ENCODE data around the gene WNT7B.

Gene WNT7B

GRCh38 chr22:45977003-45977411 is at the start of gene WNT7B:
Gene WNT7B (minus strand): TSS chr22:45977162. CDS start chr22:45976754, 408 bp downstream.
- H3K9ac ChIP-seq (ENCODE audit: low read length), result no peak within 1 kb of the TSS
- H3K27me3 ChIP-seq (replicated peaks; ENCODE audit: insufficient read depth, low read length), result peaks cover 53% of the 10 kb centered on the region
- no peak within 1 kb of the TSS for H3K27ac ChIP-seq (ENCODE audit: low read length)
- H3K79me2 ChIP-seq (ENCODE audit: low read length), result no peaks in the 10 kb centered on the region
- no peaks in the 10 kb centered on the region for H4K20me1 ChIP-seq (ENCODE audit: insufficient read depth, low read length)
- H2AFZ ChIP-seq (ENCODE audit: low read length), result no peak within 1 kb of the TSS
- H3F3A ChIP-seq (ENCODE audit: insufficient read depth, low read length), result no peaks in the 10 kb centered on the region
- H3K4me2 ChIP-seq (ENCODE audit: low read depth, low read length), result no peak within 1 kb of the TSS
- H3K36me3 ChIP-seq (replicated peaks; ENCODE audit: insufficient read depth, low read length), result no peaks in the 10 kb centered on the region
- peak; percentile 37 for DNase-seq
- TF ChIP-seq EZH2phosphoT487 (IDR thresholded peaks at IDR 0.05; ENCODE audit: low read length) (no peak), EZH2 (optimal IDR thresholded peaks at IDR 0.05; ENCODE audit: low read depth, low read length) (no peak), CTCF (IDR thresholded peaks at IDR 0.05; ENCODE audit: low read length) (no peak)
- H3K9me2 ChIP-seq (replicated peaks; ENCODE audit: insufficient read depth, low read length), result no peaks in the 10 kb centered on the region
- no peak within 1 kb of the TSS for H3K4me3 ChIP-seq (ENCODE audit: low read length)
- no peaks in the 10 kb centered on the region for H3K9me3 ChIP-seq (replicated peaks; ENCODE audit: insufficient read depth, low read length)
- 0 out of 2 replicates have a peak, but pooled peaks cover 4% of the 10 kb centered on the region for H3K4me1 ChIP-seq (ENCODE audit: low read length)

GRCh38 chr22:46025973-46026898 is 49.3 kb upstream of the WNT7B start:
- no peaks in the 10 kb centered on the region for H3K4me1 ChIP-seq (ENCODE audit: low read length)
- no peak overlapping the region for H2AFZ ChIP-seq (ENCODE audit: low read length)
- H3K9me3 ChIP-seq (replicated peaks; ENCODE audit: insufficient read depth, low read length), result no peaks in the 10 kb centered on the region
- TF ChIP-seq EZH2phosphoT487 (IDR thresholded peaks at IDR 0.05; ENCODE audit: low read length) (no peak), EZH2 (optimal IDR thresholded peaks at IDR 0.05; ENCODE audit: low read depth, low read length) (no peak), CTCF (IDR thresholded peaks at IDR 0.05; ENCODE audit: low read length) (no peak)
- no peaks in the 10 kb centered on the region for H3K9me2 ChIP-seq (replicated peaks; ENCODE audit: insufficient read depth, low read length)
- peak overlapping the region; percentile 74; the same call in 1 of the 2 replicates for H3K4me2 ChIP-seq (ENCODE audit: low read depth, low read length)
- no peaks in the 10 kb centered on the region for H3K36me3 ChIP-seq (replicated peaks; ENCODE audit: insufficient read depth, low read length)
- no peak overlapping the region for H3K27ac ChIP-seq (ENCODE audit: low read length)
- no peak for DNase-seq
- H3F3A ChIP-seq (ENCODE audit: insufficient read depth, low read length), result no peaks in the 10 kb centered on the region
- H4K20me1 ChIP-seq (ENCODE audit: insufficient read depth, low read length), result no peaks in the 10 kb centered on the region
- H3K4me3 ChIP-seq (ENCODE audit: low read length), result no peak overlapping the region
- H3K79me2 ChIP-seq (ENCODE audit: low read length), result no peaks in the 10 kb centered on the region
- H3K9ac ChIP-seq (ENCODE audit: low read length), result no peak overlapping the region
- H3K27me3 ChIP-seq (replicated peaks; ENCODE audit: insufficient read depth, low read length), result peaks cover 20% of the 10 kb centered on the region

- Histone ChIP-seq H3K4me3 (ENCODE audit: low read length) (no peak overlapping the region), H3K4me2 (ENCODE audit: low read depth, low read length) (no peak overlapping the region), H3K9ac (ENCODE audit: low read length) (no peak overlapping the region), H3K36me3 (replicated peaks; ENCODE audit: insufficient read depth, low read length) (no peaks in the 10 kb centered on the region), H4K20me1 (ENCODE audit: insufficient read depth, low read length) (no peaks in the 10 kb centered on the region), H3F3A (ENCODE audit: insufficient read depth, low read length) (no peaks in the 10 kb centered on the region), H3K9me3 (replicated peaks; ENCODE audit: insufficient read depth, low read length) (no peaks in the 10 kb centered on the region), H3K9me2 (replicated peaks; ENCODE audit: insufficient read depth, low read length) (no peaks in the 10 kb centered on the region), H3K79me2 (ENCODE audit: low read length) (no peaks in the 10 kb centered on the region), H3K27ac (ENCODE audit: low read length) (no peak overlapping the region), H3K27me3 (replicated peaks; ENCODE audit: insufficient read depth, low read length) (peaks cover 20% of the 10 kb centered on the region), H2AFZ (ENCODE audit: low read length) (no peak overlapping the region), H3K4me1 (ENCODE audit: low read length) (no peaks in the 10 kb centered on the region)
- no peak for DNase-seq
- no peak for TF ChIP-seq EZH2 (optimal IDR thresholded peaks at IDR 0.05; ENCODE audit: low read depth, low read length)
- no peak for TF ChIP-seq EZH2phosphoT487 (IDR thresholded peaks at IDR 0.05; ENCODE audit: low read length)
- TF ChIP-seq CTCF (IDR thresholded peaks at IDR 0.05; ENCODE audit: low read length), result no peak
Measured at GRCh38 chr22:46025225-46025972, 48.4 kb upstream of the WNT7B start.

All from MM.1S (cell line).